Stimulated activated CD4-positive, alpha-beta T cell treated with anti-CD3 and anti-CD28 coated beads, TNF-alpha, amount 100 ng/mL, for 4 hours (primary cell): Measurements from ENCODE around the gene LRG1.

Experiments
- DNase-seq, 3 experiments: peaks; one replicate each; pipeline ENCODE4 v3.0.0-alpha.2; 2020; ENCODE audit warnings: low read depth in 3 of 3

The LRG1 gene

DNA sequence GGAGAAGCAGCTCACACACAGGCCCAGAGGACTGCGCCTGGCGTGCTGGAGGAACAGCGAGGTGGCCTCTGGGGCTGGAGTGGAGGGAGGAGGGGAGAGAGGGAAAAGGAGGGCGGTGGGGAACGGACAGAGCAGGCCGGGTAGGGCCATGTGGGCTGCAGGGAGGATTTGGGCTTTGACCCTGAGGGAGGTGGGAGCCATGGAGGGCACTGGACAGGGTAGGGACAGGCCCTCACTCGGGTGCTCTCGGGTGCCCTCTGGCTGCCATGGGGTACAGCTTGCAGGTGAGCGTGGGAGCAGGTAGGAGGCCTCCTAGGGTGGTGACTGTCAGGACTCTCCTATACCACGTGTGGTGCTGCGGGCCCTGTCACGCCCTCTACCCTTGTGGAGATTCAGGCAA lies 44.4 kb downstream of the LRG1 start:
- no peak for DNase-seq

DNA sequence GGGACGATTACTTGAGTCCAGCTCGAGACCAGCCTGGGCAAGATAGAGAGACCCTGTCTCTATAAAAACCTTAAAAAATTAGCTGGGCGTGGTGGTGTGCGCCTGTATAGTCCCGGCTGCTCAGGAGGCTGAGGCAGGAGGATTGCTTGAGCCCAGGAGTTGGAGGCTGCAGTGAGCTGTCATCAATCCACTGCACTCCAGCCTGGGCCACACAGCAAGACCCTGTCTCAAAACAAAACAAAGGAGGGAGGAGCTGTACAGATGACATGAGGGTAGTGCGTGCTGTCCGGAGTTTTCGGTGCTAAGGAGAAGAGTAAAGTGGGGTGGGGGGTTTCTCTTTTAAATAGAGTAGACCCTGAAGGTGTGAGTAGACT lies 45.2 kb downstream of the LRG1 start:
- no peak for DNase-seq

DNA sequence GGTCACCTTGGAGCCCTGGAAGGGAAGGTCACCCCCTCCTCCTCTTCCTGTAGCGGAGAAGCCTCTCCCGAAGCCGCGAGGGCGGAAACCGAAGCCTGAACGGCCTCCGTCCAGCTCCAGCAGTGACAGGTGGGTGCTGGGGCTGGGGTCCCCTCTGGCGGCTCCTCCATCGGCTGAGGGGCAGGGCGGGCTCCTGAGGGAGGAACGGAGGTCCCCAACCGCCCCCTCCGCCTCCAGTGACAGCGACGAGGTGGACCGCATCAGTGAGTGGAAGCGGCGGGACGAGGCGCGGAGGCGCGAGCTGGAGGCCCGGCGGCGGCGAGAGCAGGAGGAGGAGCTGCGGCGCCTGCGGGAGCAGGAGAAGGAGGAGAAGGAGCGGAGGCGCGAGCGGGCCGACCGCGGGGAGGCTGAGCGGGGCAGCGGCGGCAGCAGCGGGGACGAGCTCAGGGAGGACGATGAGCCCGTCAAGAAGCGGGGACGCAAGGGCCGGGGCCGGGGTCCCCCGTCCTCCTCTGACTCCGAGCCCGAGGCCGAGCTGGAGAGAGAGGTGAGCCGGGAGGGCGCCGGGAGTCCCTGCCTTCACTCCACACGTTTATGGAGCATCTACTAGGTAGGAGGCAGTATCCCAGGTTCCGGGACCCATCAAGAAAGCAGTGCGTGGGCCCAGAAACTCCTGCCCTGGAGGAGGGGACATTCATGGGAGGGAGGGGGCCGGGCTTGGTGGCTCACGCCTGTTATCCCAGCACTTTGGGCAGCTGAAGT lies 45.7 kb downstream of the LRG1 start:
- DNase-seq, result no peak

DNA sequence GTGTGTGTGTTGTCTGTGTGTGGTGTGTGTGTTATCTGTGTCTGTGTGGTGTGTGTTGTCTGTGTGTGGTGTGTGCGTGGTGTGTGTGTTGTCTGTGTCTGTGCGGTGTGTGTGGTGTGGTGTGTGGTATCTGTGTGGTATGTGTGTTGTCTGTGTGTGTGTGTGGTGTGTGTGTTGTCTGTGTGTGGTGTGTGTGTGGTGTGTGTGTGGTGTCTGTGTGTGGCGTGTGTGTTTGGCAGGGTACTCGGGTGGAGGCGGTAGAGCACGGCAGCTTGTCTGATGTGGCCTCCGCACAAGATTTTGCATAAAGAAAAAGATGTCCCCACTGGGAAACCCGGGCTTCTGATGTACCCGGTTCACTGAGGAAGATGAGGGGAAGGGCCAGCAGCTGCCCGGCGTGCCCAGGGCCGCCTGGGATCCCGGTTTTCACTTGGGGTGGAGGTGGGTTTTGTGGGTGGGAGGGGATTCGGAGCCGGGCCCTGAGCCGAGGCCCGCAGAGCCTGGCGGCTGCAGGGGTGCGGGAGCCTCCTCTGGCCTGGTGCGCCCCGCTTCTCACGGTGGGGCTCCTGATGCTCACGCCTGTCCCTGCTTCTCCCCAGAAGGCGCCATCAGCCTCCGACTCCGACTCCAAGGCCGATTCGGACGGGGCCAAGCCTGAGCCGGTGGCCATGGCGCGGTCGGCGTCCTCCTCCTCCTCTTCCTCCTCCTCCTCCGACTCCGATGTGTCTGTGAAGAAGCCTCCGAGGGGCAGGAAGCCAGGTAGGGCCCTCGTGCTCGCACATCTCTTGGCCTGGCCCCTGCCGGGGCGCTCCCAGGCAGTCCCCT lies 46.5 kb downstream of the LRG1 start:
- no peak for DNase-seq

DNA sequence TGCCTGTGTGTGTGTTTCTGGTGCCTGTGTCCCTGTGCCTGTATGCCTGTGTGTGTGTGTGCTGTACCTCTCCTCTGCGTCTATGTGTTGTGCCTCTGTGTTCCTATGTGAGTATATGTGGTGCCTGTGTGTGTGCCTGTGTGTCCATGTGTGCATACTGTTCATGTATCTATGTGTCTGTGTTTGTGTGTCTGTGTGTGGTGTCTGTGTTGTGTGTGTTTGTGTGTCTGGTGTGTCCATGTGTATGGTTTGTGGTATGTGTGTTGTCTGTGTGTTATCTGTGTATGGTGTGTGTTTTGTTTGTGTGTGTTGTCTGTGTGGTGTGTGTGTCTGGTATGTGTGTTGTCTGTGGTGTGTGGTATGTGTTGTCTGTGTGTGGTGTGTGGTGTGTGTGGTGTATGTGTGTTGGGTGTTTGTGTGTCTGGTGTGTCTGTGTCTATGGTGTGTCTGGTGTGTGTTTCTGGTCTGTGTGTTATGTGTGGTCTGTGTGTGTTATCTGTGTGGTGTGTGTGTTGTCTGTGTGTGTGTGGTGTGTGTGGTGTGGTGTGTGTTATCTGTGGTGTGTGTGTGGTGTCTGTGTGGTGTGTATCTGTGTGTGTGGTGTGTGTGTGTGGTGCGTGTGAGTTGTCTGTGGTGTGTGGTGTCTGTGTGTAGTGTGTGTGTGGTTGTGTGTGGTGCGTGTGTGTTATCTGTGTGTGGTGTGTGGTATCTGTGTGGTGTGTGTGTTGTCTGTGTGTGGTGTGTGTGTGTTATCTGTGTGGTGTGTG lies 47.3 kb downstream of the LRG1 start:
- DNase-seq, result no peak

DNA sequence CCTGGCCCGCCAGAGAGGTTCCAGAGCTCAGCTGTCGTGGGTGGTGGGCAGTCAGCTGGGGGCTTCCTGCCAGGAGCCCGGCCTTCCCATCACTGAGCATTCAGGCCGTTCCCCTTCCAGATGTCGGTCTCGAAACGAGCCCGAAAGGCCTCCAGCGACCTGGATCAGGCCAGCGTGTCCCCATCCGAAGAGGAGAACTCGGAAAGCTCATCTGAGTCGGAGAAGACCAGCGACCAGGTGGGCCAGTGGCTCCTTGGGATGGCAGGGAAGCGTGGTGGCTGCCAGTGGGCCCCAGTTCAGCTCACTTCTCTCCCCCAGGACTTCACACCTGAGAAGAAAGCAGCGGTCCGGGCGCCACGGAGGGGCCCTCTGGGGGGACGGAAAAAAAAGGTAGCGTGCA lies 48.4 kb downstream of the LRG1 start:
- no peak for DNase-seq

DNA sequence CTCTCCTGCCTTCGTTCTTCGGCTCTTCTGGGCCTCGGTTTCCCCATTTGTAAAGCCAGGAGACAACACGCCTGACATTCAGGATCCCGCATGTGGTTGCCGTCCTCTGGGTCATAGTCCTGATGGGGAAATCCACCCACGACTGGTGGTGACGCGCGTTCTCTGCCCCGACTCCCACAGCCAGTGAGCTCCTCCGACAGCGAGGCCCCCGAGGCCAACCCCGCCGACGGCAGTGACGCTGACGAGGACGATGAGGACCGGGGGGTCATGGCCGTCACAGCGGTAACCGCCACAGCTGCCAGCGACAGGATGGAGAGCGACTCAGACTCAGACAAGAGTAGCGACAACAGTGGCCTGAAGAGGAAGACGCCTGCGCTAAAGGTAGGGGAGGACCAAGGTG lies 51.3 kb downstream of the LRG1 start:
- no peak for DNase-seq

DNA sequence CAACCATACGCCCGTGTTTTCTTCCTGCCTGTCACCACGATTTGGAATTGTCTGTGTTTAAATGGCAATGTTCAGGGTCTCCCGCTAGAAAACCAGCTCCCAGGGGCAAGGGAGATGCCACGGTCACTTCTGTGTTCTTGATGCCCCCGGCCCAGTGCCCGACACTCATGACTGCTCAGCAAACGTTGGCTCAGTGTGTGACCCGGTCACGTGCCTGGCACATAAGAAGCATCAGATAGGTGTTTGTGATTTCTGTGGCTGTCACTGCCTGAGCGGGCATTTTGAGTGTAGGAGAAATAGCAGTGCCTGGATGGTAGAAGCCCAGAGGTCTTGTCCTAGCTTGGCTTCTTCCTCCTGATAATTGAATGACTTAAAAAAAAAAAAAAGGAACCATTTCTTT lies 52.3 kb downstream of the LRG1 start:
- no peak for DNase-seq
